Measurements from ENCODE around the gene NEIL1.

The NEIL1 gene

GRCh38 chr15:75397494-75397893 is 50.7 kb downstream of the NEIL1 start:
- DNase-seq, result no peak

- DNase-seq, result no peak
These were observed 57.1 kb downstream of the NEIL1 start for GRCh38 chr15:75403892-75404291.
